Left ventricle myocardium inferior (tissue), 1 donor: ENCODE results near the gene TXNDC8. TPM values are rescaled to one million over a fixed set of nuclear protein-coding genes. Genes with fewer than 3 reads are reported as not detected.

Experiments used
- DNase-seq: peaks from one replicate; pipeline ENCODE4 v3.0.0-alpha.2; 2020
- H3K27ac ChIP-seq: fragments of 200-600 bp; replicated peaks from 2 replicates; pipeline ENCODE4 v1.8.0; 2021
- H3K27me3 ChIP-seq: fragments of 200-600 bp; 2 replicates; pipeline ENCODE4 v1.8.0; 2021; ENCODE audit warnings: low read depth
- H3K36me3 ChIP-seq: fragments of 200-600 bp; 2 replicates; pipeline ENCODE4 v1.8.0; 2021
- H3K4me1 ChIP-seq: fragments of 200-600 bp; 2 replicates; pipeline ENCODE4 v1.8.0; 2021
- H3K4me3 ChIP-seq: fragments of 200-600 bp; 2 replicates; pipeline ENCODE4 v1.8.0; 2021; ENCODE audit warnings: mild to moderate bottlenecking, moderate library complexity
- H3K9me3 ChIP-seq: fragments of 200-600 bp; replicated peaks from 2 replicates; pipeline ENCODE4 v1.8.0; 2021
- intact Hi-C: fragments of 100-400 bp; cut with micrococcal nuclease; formaldehyde crosslinking; loops from one replicate; pipeline ENCODE4 v1.11.0; 2022
- total RNA-seq: library from RNA; stranded (reverse); fragmentation: NEBNext Ultra II Directional; extraction: Animal tissue kit (Norgen Biotek cat#: 25700); gene quantifications from one replicate; pipeline ENCODE4 v1.2.1, GENCODE V29; 2021
- TF ChIP-seq, protein P1 (sequence below): fragments of 200-600 bp; IDR thresholded peaks from 2 replicates; pipeline ENCODE4 v1.8.0; 2021; ENCODE audit warnings: antibody characterized with exemption, mild to moderate bottlenecking, borderline replicate concordance
- donor health status: DM: no; HTN: yes; CAD: no; lungs with severe emphysema.

TXNDC8 gene
- total RNA-seq, 1 donor from 2014 or later: not detected

DNA sequence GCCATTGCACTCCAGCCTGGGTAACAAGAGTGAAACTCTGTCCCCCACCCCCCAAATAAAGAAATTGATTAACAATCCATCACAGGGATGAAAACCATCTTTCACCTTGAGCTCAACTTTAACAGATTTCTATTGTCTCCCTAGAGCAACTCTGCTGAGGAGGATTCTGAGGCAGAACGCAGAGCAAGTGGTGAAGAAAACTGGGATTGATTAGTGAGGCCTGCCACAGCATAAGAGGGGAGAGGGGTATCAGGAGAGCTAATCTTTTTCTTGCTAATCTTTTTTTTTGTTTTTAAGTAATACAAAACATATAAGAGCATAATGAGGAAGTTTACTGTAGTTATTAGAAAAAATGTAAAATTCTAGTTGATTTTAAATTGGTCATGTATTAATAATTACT, 8.9 kb downstream of the TXNDC8 start:
- H3K27ac ChIP-seq: no peak overlapping the region
- no peaks in the 10 kb centered on the region for H3K36me3 ChIP-seq
- no peak overlapping the region for H3K4me3 ChIP-seq
- TF ChIP-seq, protein P1, sequence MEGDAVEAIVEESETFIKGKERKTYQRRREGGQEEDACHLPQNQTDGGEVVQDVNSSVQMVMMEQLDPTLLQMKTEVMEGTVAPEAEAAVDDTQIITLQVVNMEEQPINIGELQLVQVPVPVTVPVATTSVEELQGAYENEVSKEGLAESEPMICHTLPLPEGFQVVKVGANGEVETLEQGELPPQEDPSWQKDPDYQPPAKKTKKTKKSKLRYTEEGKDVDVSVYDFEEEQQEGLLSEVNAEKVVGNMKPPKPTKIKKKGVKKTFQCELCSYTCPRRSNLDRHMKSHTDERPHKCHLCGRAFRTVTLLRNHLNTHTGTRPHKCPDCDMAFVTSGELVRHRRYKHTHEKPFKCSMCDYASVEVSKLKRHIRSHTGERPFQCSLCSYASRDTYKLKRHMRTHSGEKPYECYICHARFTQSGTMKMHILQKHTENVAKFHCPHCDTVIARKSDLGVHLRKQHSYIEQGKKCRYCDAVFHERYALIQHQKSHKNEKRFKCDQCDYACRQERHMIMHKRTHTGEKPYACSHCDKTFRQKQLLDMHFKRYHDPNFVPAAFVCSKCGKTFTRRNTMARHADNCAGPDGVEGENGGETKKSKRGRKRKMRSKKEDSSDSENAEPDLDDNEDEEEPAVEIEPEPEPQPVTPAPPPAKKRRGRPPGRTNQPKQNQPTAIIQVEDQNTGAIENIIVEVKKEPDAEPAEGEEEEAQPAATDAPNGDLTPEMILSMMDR: no peak
- no peaks in the 10 kb centered on the region for H3K27me3 ChIP-seq
- intact Hi-C loops: no loop called here
- no peaks in the 10 kb centered on the region for H3K4me1 ChIP-seq
- H3K9me3 ChIP-seq: peaks cover 7% of the 10 kb centered on the region
- no peak for DNase-seq

DNA sequence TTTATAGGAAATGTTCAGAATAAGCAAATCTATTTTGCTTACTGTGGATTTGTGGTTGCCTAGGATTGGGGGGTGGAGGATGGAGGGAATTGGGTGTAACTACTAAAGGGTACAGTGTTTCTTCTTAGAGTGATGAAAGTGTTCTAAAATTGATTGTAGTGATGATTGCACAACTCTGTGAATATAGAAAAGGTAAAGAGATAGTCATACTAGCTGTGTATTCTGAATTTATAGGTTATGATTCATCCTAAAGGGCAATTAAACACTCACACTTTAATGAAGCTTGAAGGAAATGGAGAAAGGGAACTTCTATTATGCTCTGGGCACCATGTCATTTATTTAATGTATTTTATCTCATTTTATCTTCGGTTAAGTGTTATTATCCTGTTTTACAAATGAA, 9.9 kb downstream of the TXNDC8 start:
- Histone ChIP-seq H3K9me3 (peaks cover 7% of the 10 kb centered on the region), H3K4me3 (no peak overlapping the region), H3K4me1 (no peaks in the 10 kb centered on the region), H3K36me3 (no peaks in the 10 kb centered on the region), H3K27me3 (no peaks in the 10 kb centered on the region), H3K27ac (no peak overlapping the region)
- DNase-seq: no peak
- intact Hi-C loops: no loop called here
- TF ChIP-seq, protein P1: no peak

DNA sequence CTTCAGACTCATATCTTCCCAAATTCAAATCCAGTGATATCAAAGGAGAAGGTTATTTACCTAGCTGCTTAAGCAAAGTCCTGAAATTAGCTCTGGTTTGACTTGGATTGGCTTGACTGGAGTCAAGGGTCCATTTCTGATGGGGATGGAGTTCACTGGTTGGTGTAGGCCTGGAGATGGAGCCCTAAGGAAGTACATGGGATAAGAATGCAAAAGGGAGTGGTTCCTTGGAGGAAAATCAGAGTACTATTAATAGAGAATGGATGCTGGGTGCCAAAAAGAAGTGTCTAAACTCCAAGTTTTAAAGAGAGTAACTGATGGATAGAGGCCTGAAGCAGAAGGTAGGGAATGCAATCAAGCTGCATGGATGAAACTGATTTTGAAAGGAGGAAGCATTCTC, 13.8 kb downstream of the TXNDC8 start:
- no peaks in the 10 kb centered on the region for H3K4me1 ChIP-seq
- no peaks in the 10 kb centered on the region for H3K9me3 ChIP-seq
- no peaks in the 10 kb centered on the region for H3K27me3 ChIP-seq
- TF ChIP-seq, protein P1: no peak
- H3K4me3 ChIP-seq: no peak overlapping the region
- intact Hi-C loops: no loop called here
- no peaks in the 10 kb centered on the region for H3K36me3 ChIP-seq
- DNase-seq: no peak
- no peak overlapping the region for H3K27ac ChIP-seq

DNA sequence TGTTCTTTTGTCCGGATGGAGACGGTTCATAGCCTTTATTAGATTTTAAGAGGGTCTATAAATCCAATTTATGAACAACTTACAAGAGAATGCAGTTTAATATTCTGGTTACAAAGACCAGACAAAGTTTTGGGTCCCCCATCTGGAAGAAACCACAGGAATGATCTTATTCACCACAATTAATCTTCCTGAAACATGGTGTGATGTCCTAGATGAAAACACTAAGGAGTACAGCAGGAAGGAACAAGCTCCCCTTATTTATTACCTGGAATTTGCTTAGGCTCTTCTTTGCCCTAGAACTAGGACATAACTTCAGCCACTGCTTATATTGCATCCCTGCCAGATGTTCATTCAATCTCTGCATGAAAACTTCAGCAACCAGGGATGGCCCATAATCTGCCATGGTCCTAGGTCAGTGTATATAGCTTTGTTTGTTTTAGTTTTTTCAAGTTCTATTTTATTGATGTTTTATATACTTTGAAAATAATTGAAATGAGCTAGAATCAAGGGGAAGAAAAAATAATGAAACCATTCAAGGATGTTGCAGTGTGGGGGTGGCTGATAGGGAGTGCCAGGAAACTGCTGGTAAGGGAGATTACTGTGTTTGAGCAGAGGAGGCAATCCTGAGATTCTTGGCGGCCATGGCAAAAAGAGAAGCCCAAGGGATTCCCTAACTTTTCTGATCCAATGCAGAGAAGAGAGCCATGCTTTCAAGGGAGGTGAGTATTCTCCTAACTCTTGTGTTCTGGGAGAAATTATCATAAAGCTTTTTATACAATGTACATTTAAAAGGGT, 16.8 kb downstream of the TXNDC8 start:
- TF ChIP-seq, protein P1: no peak
- no peaks in the 10 kb centered on the region for H3K27me3 ChIP-seq
- no peaks in the 10 kb centered on the region for H3K4me1 ChIP-seq
- no peak for DNase-seq
- no peak overlapping the region for H3K27ac ChIP-seq
- intact Hi-C loops: no loop called here
- H3K9me3 ChIP-seq: no peaks in the 10 kb centered on the region
- no peak overlapping the region for H3K4me3 ChIP-seq
- no peaks in the 10 kb centered on the region for H3K36me3 ChIP-seq

DNA sequence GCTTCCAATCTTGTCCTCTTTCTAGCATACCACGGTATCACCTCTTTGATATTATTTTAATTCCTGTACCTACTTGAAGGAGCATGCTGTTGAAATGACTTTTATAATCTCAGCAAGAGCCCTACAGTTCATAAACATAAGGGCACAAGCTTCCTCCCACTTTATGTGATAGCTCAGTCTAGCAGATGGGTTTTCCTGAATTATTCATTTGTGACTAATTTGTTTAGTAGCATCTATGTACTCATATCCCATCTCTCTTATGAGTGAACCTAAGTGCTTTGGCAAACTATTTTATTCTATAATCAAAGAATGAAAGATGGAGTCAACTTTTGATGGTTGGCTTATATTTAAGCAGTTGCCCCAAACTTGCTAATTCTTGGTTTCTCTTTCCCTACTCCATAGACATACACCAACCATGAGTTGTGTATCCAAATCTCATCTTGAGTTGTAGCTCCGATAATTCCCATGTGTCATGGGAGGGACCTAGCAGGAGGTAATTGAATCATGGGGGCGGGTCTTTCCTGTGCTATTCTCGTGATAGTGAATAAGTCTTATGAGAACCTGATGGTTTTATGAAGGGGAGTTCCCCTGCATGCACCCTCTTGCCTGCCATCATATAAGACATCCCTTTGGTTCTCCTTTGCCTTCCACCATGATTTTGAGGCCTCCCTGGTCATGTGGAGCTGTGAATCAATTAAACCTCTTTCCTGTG, 17.7 kb downstream of the TXNDC8 start:
- DNase-seq: no peak
- TF ChIP-seq, protein P1: no peak
- no peaks in the 10 kb centered on the region for H3K27me3 ChIP-seq
- H3K4me1 ChIP-seq: no peaks in the 10 kb centered on the region
- no peak overlapping the region for H3K4me3 ChIP-seq
- no peak overlapping the region for H3K27ac ChIP-seq
- no peaks in the 10 kb centered on the region for H3K9me3 ChIP-seq
- no peaks in the 10 kb centered on the region for H3K36me3 ChIP-seq
- intact Hi-C loops: no loop called here
